OCI-LY1 (cell line): ENCODE measurements around the gene RAB3A.
"Not testable (repeated sequence)": the region's sequence is repeated elsewhere in the genome, so short reads cannot be mapped to it uniquely, and the experiment has no call there.

Experiments used
- H2AFZ ChIP-seq: fragments of 200-600 bp; sonication (generic), shearing (Covaris generic); 2 replicates; pipeline ENCODE4 v1.6.0; 2014; ENCODE audit warnings: antibody characterized with exemption, mild to moderate bottlenecking, low read length
- H3F3A ChIP-seq: fragments of 200-600 bp; sonication (generic), shearing (Covaris generic); 2 replicates; pipeline ENCODE4 v1.6.0; 2014; ENCODE audit warnings: mild to moderate bottlenecking, antibody characterized with exemption, low read length, moderate library complexity; ENCODE audit not compliant: insufficient read depth
- H3K27ac ChIP-seq: fragments of 200-600 bp; sonication (generic); 2 replicates; pipeline ENCODE4 v1.5.1; 2014; ENCODE audit warnings: low read length, mixed run types, mild to moderate bottlenecking, low read depth; ENCODE audit not compliant: poor library complexity, severe bottlenecking
- H3K27me3 ChIP-seq: fragments of 200-600 bp; sonication (generic); 2 replicates; pipeline ENCODE4 v1.6.0; 2014; ENCODE audit warnings: antibody characterized with exemption, mild to moderate bottlenecking, low read length, moderate library complexity; ENCODE audit not compliant: insufficient read depth
- H3K36me3 ChIP-seq: fragments of 200-600 bp; sonication (generic); 2 replicates; pipeline ENCODE4 v1.6.1; 2014; ENCODE audit warnings: mild to moderate bottlenecking, antibody characterized with exemption, low read length, moderate library complexity, mixed read lengths; ENCODE audit not compliant: insufficient read depth
- H3K4me1 ChIP-seq: fragments of 200-600 bp; sonication (generic); 2 replicates; pipeline ENCODE4 v1.5.1; 2014; ENCODE audit warnings: mild to moderate bottlenecking, low read length, moderate library complexity; ENCODE audit not compliant: insufficient read depth, severe bottlenecking
- H3K4me2 ChIP-seq: fragments of 200-600 bp; sonication (generic), shearing (Covaris generic); 2 replicates; pipeline ENCODE4 v1.6.1; 2014; ENCODE audit warnings: low read length
- H3K4me3 ChIP-seq: fragments of 200-600 bp; sonication (generic); 2 replicates; pipeline ENCODE4 v1.5.1; 2014; ENCODE audit warnings: low read length, low read depth, mild to moderate bottlenecking, mixed read lengths; ENCODE audit not compliant: poor library complexity, severe bottlenecking
- H3K79me2 ChIP-seq: fragments of 200-600 bp; shearing (Covaris generic); 2 replicates; pipeline ENCODE4 v1.6.1; 2016; ENCODE audit warnings: mixed run types, low read length, mixed read lengths; ENCODE audit not compliant: insufficient read depth
- H3K9ac ChIP-seq: fragments of 200-600 bp; sonication (generic), shearing (Covaris generic); 2 replicates; pipeline ENCODE4 v1.6.1; 2014; ENCODE audit warnings: mild to moderate bottlenecking, low read length, mixed read lengths
- H3K9me2 ChIP-seq: fragments of 200-600 bp; sonication (generic), shearing (Covaris generic); 2 replicates; pipeline ENCODE4 v1.6.1; 2014; ENCODE audit warnings: low read depth, mild to moderate bottlenecking, low read length, mixed read lengths
- H3K9me3 ChIP-seq: fragments of 200-600 bp; shearing (Covaris generic); 2 replicates; pipeline ENCODE4 v1.6.1; 2014; ENCODE audit warnings: low read length, mixed read lengths
- H4K20me1 ChIP-seq: fragments of 200-600 bp; sonication (generic), shearing (Covaris generic); 2 replicates; pipeline ENCODE4 v1.6.0; 2016; ENCODE audit warnings: mild to moderate bottlenecking, low read length; ENCODE audit not compliant: insufficient read depth
- EZH2 ChIP-seq: fragments of 200-600 bp; sonication (generic), shearing (Covaris generic); IDR thresholded peaks from 2 replicates; pipeline ENCODE4 v1.8.0; 2017; ENCODE audit warnings: borderline replicate concordance, mixed run types, mild to moderate bottlenecking, antibody characterized with exemption, low read length, moderate library complexity, mixed read lengths
- TF ChIP-seq, protein P1 (sequence below): fragments of 200-600 bp; sonication (generic), shearing (Covaris generic); IDR thresholded peaks from 2 replicates; pipeline ENCODE4 v1.5.1; 2017; ENCODE audit warnings: mild to moderate bottlenecking, antibody characterized with exemption, low read length, moderate library complexity, mixed read lengths

The RAB3A gene

DNA sequence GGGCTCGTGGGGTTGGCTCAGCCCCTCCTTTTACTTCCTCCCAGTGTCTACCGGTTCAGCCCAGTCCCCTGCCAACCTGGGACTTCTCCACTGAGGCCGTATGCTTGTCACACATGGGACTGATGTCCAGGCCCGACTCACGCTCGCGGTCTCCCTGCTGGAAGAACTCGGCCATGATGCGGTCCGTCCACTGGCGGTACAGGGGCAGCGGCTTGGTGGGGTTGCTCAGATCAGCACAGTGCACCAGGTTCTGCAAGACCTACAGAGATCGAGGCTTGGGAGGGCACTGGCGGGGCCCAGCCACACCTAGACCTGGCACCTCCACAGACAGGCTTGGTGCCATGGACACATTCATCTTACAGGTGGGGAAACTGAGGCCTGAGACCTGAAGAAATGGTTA lies 7.8 kb upstream of the RAB3A start:
- Histone ChIP-seq H3K4me2 (no peak overlapping the region), H3F3A (no peaks in the 10 kb centered on the region), H3K9me2 (no peaks in the 10 kb centered on the region), H4K20me1 (no peaks in the 10 kb centered on the region), H3K27me3 (peaks cover 4% of the 10 kb centered on the region; the same call in 1 of the 2 replicates), H3K9me3 (no peaks in the 10 kb centered on the region), H3K9ac (no peak overlapping the region), H3K79me2 (no peaks in the 10 kb centered on the region), H3K4me3 (no peak overlapping the region), H3K4me1 (peaks cover 5% of the 10 kb centered on the region), H3K36me3 (no peaks in the 10 kb centered on the region), H2AFZ (no peak overlapping the region), H3K27ac (no peak overlapping the region)
- TF ChIP-seq, protein P1, sequence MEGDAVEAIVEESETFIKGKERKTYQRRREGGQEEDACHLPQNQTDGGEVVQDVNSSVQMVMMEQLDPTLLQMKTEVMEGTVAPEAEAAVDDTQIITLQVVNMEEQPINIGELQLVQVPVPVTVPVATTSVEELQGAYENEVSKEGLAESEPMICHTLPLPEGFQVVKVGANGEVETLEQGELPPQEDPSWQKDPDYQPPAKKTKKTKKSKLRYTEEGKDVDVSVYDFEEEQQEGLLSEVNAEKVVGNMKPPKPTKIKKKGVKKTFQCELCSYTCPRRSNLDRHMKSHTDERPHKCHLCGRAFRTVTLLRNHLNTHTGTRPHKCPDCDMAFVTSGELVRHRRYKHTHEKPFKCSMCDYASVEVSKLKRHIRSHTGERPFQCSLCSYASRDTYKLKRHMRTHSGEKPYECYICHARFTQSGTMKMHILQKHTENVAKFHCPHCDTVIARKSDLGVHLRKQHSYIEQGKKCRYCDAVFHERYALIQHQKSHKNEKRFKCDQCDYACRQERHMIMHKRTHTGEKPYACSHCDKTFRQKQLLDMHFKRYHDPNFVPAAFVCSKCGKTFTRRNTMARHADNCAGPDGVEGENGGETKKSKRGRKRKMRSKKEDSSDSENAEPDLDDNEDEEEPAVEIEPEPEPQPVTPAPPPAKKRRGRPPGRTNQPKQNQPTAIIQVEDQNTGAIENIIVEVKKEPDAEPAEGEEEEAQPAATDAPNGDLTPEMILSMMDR, result no peak
- no peak for TF ChIP-seq EZH2

DNA sequence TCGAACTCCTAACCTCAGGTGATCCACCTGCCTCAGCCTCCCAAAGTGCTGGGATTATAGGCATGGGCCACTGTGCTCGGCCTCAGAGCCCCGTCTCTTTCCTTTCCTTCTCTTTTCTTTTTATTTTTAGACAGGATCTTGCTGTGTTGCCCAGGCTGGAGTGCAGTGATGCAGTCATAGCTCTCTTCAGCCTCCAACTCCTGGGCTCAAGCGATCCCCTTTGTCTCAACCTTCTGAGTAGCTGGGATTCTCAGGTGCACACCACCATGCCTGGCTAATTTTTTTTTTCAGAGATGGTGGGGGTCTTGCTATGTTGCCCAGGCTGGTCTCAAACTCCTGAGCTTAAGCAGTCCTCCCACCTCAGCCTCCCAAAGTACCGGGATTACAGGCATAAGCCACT lies 6.1 kb upstream of the RAB3A start:
- H2AFZ ChIP-seq, H4K20me1 ChIP-seq, H3K9ac ChIP-seq, H3F3A ChIP-seq, H3K36me3 ChIP-seq, H3K27ac ChIP-seq, H3K4me2 ChIP-seq, H3K4me3 ChIP-seq, H3K9me3 ChIP-seq, H3K79me2 ChIP-seq, H3K9me2 ChIP-seq, H3K27me3 ChIP-seq: not testable (repeated sequence)
- H3K4me1 ChIP-seq, result peaks cover 13% of the 10 kb centered on the region

DNA sequence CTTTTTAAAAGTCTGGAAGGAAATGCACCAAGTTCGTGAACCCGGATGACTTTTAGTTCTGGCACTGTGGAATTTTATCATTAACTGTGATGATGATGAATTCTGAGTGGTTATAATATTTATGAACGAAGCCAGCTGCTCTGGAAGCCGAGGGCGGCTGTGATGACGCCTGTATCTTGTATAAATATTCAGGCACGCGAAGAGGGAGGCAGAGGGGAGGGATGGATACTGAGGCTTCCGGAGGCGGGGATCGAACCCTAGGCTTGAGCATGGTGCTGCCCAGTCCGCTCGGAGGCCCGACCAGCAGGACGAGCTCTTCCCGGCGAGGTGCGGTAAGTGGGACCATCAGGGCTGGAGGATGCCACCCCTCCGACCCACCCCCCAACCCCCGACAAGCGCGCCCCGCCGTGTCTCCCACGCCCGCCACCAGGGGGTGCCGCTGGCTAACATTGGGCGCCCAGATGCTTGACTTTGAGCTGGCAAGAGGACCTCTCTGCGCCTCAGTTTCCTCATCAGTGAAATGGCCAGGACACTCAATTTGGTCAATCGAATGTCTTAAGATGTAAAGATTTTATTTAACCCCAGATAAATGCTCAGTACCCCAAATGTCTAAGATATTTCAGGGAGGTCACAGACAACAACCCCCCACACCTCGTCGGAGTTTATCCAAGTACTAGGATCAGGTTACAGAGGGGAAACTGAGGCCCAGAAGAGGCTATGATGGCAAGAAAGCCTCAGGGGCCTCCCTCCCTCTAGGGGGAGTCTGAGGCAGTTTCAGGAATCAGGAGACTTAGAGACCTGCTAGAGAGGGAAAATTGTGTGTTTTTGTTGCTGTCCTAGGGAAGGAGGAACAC lies 4.5 kb upstream of the RAB3A start:
- Histone ChIP-seq H3K79me2 (no peaks in the 10 kb centered on the region), H3K4me1 (peaks cover 14% of the 10 kb centered on the region), H3K4me3 (no peak overlapping the region), H3F3A (no peaks in the 10 kb centered on the region), H3K9me2 (no peaks in the 10 kb centered on the region), H3K9ac (no peak overlapping the region), H3K27me3 (peaks cover 4% of the 10 kb centered on the region; the same call in 1 of the 2 replicates), H3K4me2 (no peak overlapping the region), H2AFZ (no peak overlapping the region), H3K27ac (no peak overlapping the region), H3K36me3 (no peaks in the 10 kb centered on the region), H3K9me3 (no peaks in the 10 kb centered on the region), H4K20me1 (no peaks in the 10 kb centered on the region)
- TF ChIP-seq, protein P1, result peak; percentile 68
- TF ChIP-seq EZH2, result no peak

DNA sequence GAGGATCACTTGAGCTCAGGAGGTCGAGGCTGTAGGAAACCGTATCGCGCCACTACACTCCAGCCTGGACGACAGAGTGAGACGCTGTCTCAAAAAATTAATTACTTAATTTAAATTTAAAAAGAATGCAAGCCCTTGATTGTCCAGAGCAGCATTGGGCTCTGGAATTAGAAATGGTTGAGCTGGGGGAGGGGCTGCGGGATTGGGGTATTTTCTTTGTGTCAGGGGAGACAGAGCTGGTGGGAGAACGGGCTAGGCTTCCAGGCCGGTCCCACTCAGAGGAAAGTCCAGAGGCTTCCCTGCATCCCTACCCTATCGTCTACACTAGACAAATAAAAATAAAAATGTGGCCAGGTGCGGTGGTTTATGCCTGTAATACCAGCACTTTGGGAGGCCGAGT lies 2.2 kb upstream of the RAB3A start:
- Histone ChIP-seq H3K4me1 (peaks cover 26% of the 10 kb centered on the region), H3K27ac (no peak overlapping the region), H3K4me2 (peak overlapping the region; percentile 76; the same call in 1 of the 2 replicates), H3K9me2 (no peaks in the 10 kb centered on the region), H3K9ac (no peak overlapping the region; the same call in 1 of the 2 replicates), H4K20me1 (no peaks in the 10 kb centered on the region), H3K36me3 (peaks cover 13% of the 10 kb centered on the region), H3K79me2 (no peaks in the 10 kb centered on the region), H3K27me3 (peaks cover 4% of the 10 kb centered on the region; the same call in 1 of the 2 replicates), H2AFZ (no peak overlapping the region), H3K9me3 (no peaks in the 10 kb centered on the region), H3F3A (no peaks in the 10 kb centered on the region), H3K4me3 (no peak overlapping the region)
- TF ChIP-seq, protein P1, result no peak
- no peak for TF ChIP-seq EZH2
